ENCODE data around the gene ENTPD2. TPM values are rescaled to one million over a fixed set of nuclear protein-coding genes. Genes with fewer than 3 reads are reported as not detected.

The ENTPD2 gene
- total and polyA plus RNA-seq, 2 experiments from 2014 or later = 1.8 to 1.9 TPM

DNA sequence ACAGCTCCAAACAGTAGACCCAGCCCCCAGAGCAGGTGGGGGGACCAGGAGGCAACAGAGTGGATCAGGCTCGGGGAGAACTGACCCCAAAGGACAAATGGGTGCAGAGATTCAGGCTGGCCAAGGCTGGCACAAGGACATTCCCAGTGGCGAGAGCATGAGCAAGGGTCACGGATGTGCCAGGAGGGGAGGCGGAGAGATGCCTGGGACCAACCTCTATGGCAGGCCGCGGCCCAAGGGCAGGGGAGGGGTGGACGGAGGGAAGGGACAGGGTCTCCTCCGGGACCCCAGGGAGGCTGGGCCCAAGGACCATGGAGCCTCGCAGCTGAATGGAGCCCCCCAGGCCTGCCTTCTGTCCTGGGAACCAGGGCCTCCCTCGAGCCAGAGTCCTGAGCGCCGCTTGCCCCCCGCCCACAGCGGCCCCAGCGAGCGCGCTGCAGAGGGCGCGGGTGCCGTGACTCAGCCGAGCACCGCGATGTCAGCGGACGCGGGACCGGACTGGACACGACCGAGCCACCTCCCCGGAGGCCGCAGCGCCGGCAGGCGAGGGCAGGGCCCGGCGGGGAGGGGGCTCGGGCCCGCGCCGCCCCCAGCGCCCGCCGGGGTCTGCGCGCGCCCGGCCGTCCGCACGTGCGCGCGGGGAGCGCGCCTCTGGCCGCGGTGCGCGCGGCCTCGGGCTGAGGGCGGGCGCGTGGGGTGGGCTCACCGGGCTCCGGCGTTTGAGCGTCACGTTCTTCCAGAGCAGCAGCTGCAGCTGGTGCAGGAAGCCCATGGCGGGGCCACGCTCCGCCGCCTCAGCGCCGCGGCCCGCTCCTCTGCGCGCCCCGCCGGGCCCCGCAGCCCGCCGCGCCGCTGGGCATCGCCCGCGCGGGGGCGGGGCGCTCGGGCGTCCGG lies 26.2 kb downstream of the ENTPD2 start, which contains the start of gene ABCA2 (continued):
- TF ChIP-seq, protein P1, sequence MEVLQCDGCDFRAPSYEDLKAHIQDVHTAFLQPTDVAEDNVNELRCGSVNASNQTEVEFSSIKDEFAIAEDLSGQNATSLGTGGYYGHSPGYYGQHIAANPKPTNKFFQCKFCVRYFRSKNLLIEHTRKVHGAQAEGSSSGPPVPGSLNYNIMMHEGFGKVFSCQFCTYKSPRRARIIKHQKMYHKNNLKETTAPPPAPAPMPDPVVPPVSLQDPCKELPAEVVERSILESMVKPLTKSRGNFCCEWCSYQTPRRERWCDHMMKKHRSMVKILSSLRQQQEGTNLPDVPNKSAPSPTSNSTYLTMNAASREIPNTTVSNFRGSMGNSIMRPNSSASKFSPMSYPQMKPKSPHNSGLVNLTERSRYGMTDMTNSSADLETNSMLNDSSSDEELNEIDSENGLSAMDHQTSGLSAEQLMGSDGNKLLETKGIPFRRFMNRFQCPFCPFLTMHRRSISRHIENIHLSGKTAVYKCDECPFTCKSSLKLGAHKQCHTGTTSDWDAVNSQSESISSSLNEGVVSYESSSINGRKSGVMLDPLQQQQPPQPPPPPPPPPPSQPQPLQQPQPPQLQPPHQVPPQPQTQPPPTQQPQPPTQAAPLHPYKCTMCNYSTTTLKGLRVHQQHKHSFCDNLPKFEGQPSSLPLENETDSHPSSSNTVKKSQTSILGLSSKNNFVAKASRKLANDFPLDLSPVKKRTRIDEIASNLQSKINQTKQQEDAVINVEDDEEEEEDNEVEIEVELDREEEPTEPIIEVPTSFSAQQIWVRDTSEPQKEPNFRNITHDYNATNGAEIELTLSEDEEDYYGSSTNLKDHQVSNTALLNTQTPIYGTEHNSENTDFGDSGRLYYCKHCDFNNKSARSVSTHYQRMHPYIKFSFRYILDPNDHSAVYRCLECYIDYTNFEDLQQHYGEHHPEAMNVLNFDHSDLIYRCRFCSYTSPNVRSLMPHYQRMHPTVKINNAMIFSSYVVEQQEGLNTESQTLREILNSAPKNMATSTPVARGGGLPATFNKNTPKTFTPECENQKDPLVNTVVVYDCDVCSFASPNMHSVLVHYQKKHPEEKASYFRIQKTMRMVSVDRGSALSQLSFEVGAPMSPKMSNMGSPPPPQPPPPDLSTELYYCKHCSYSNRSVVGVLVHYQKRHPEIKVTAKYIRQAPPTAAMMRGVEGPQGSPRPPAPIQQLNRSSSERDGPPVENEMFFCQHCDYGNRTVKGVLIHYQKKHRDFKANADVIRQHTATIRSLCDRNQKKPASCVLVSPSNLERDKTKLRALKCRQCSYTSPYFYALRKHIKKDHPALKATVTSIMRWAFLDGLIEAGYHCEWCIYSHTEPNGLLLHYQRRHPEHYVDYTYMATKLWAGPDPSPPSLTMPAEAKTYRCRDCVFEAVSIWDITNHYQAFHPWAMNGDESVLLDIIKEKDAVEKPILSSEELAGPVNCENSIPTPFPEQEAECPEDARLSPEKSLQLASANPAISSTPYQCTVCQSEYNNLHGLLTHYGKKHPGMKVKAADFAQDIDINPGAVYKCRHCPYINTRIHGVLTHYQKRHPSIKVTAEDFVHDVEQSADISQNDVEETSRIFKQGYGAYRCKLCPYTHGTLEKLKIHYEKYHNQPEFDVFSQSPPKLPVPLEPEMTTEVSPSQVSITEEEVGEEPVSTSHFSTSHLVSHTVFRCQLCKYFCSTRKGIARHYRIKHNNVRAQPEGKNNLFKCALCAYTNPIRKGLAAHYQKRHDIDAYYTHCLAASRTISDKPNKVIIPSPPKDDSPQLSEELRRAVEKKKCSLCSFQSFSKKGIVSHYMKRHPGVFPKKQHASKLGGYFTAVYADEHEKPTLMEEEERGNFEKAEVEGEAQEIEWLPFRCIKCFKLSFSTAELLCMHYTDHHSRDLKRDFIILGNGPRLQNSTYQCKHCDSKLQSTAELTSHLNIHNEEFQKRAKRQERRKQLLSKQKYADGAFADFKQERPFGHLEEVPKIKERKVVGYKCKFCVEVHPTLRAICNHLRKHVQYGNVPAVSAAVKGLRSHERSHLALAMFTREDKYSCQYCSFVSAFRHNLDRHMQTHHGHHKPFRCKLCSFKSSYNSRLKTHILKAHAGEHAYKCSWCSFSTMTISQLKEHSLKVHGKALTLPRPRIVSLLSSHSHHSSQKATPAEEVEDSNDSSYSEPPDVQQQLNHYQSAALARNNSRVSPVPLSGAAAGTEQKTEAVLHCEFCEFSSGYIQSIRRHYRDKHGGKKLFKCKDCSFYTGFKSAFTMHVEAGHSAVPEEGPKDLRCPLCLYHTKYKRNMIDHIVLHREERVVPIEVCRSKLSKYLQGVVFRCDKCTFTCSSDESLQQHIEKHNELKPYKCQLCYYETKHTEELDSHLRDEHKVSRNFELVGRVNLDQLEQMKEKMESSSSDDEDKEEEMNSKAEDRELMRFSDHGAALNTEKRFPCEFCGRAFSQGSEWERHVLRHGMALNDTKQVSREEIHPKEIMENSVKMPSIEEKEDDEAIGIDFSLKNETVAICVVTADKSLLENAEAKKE (CRISPR knock-in tag; IDR thresholded peaks at IDR 0.05) = no peak
- TF ChIP-seq, protein P2, sequence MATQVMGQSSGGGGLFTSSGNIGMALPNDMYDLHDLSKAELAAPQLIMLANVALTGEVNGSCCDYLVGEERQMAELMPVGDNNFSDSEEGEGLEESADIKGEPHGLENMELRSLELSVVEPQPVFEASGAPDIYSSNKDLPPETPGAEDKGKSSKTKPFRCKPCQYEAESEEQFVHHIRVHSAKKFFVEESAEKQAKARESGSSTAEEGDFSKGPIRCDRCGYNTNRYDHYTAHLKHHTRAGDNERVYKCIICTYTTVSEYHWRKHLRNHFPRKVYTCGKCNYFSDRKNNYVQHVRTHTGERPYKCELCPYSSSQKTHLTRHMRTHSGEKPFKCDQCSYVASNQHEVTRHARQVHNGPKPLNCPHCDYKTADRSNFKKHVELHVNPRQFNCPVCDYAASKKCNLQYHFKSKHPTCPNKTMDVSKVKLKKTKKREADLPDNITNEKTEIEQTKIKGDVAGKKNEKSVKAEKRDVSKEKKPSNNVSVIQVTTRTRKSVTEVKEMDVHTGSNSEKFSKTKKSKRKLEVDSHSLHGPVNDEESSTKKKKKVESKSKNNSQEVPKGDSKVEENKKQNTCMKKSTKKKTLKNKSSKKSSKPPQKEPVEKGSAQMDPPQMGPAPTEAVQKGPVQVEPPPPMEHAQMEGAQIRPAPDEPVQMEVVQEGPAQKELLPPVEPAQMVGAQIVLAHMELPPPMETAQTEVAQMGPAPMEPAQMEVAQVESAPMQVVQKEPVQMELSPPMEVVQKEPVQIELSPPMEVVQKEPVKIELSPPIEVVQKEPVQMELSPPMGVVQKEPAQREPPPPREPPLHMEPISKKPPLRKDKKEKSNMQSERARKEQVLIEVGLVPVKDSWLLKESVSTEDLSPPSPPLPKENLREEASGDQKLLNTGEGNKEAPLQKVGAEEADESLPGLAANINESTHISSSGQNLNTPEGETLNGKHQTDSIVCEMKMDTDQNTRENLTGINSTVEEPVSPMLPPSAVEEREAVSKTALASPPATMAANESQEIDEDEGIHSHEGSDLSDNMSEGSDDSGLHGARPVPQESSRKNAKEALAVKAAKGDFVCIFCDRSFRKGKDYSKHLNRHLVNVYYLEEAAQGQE (IDR thresholded peaks at IDR 0.05; ENCODE audit: unreplicated experiment) = no peak
- TF ChIP-seq CREB1 (CRISPR knock-in tag; IDR thresholded peaks at IDR 0.05; ENCODE audit: low read depth) = no peak
